ENCODE results near the gene EXOC1. TPM values are rescaled to one million over a fixed set of nuclear protein-coding genes. Genes with fewer than 3 reads are reported as not detected.

EXOC1 gene, protein sequence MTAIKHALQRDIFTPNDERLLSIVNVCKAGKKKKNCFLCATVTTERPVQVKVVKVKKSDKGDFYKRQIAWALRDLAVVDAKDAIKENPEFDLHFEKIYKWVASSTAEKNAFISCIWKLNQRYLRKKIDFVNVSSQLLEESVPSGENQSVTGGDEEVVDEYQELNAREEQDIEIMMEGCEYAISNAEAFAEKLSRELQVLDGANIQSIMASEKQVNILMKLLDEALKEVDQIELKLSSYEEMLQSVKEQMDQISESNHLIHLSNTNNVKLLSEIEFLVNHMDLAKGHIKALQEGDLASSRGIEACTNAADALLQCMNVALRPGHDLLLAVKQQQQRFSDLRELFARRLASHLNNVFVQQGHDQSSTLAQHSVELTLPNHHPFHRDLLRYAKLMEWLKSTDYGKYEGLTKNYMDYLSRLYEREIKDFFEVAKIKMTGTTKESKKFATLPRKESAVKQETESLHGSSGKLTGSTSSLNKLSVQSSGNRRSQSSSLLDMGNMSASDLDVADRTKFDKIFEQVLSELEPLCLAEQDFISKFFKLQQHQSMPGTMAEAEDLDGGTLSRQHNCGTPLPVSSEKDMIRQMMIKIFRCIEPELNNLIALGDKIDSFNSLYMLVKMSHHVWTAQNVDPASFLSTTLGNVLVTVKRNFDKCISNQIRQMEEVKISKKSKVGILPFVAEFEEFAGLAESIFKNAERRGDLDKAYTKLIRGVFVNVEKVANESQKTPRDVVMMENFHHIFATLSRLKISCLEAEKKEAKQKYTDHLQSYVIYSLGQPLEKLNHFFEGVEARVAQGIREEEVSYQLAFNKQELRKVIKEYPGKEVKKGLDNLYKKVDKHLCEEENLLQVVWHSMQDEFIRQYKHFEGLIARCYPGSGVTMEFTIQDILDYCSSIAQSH
- total RNA-seq, result 25.9 and 27.3 TPM in 2 replicates
- long read RNA-seq, transcript EXOC1-203 (19 exons, 3,551 nt), result major isoform, 18 of 129 reads
- long read RNA-seq, transcript EXOC1-201 (19 exons, 3,357 nt), result minor isoform, 6 of 129 reads
- long read RNA-seq, partial matches to known transcripts, result 63 of 129 reads
- long read RNA-seq, other reads (novel, unspliced or antisense), result 41 of 129 reads

GRCh38 chr4:55853484-55854046, at the start of gene EXOC1:
EXOC1 (plus strand) TSS chr4:55853648; CDS start chr4:55858324, 4,676 bp downstream.
- DNase-seq (ENCODE audit: low read depth, low spot score), result peak; percentile 97
- peaks cover 43% of the 10 kb centered on the region for H3K27me3 Mint-ChIP-seq (ENCODE audit: low read depth)
- peak within 1 kb of the TSS; percentile 20 for H3K4me3 Mint-ChIP-seq
- H3K36me3 Mint-ChIP-seq (ENCODE audit: low read depth), result peaks cover 4% of the 10 kb centered on the region
- H3K27ac Mint-ChIP-seq (ENCODE audit: unreplicated experiment), result peak within 1 kb of the TSS; percentile 81
- H3K9me3 Mint-ChIP-seq, result peaks cover 5% of the 10 kb centered on the region
- no peaks in the 10 kb centered on the region for H3K4me1 Mint-ChIP-seq
- TF ChIP-seq, protein P1, sequence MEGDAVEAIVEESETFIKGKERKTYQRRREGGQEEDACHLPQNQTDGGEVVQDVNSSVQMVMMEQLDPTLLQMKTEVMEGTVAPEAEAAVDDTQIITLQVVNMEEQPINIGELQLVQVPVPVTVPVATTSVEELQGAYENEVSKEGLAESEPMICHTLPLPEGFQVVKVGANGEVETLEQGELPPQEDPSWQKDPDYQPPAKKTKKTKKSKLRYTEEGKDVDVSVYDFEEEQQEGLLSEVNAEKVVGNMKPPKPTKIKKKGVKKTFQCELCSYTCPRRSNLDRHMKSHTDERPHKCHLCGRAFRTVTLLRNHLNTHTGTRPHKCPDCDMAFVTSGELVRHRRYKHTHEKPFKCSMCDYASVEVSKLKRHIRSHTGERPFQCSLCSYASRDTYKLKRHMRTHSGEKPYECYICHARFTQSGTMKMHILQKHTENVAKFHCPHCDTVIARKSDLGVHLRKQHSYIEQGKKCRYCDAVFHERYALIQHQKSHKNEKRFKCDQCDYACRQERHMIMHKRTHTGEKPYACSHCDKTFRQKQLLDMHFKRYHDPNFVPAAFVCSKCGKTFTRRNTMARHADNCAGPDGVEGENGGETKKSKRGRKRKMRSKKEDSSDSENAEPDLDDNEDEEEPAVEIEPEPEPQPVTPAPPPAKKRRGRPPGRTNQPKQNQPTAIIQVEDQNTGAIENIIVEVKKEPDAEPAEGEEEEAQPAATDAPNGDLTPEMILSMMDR (conservative IDR thresholded peaks at IDR 0.05), result no peak

GRCh38 chr4:55807556-55807955, 45.9 kb upstream of the EXOC1 start:
- no peak overlapping the region for H3K4me3 Mint-ChIP-seq
- TF ChIP-seq, protein P1 (conservative IDR thresholded peaks at IDR 0.05), result no peak
- no peak for DNase-seq (ENCODE audit: low read depth, low spot score)
- H3K27me3 Mint-ChIP-seq (ENCODE audit: low read depth), result no peaks in the 10 kb centered on the region
- peaks cover 12% of the 10 kb centered on the region for H3K4me1 Mint-ChIP-seq
- no peak overlapping the region for H3K27ac Mint-ChIP-seq (ENCODE audit: unreplicated experiment)
- H3K9me3 Mint-ChIP-seq, result no peaks in the 10 kb centered on the region
- H3K36me3 Mint-ChIP-seq (ENCODE audit: low read depth), result no peaks in the 10 kb centered on the region

- Mint-ChIP-seq H3K27ac (ENCODE audit: unreplicated experiment) (no peak overlapping the region), H3K9me3 (no peaks in the 10 kb centered on the region), H3K36me3 (ENCODE audit: low read depth) (no peaks in the 10 kb centered on the region), H3K4me3 (no peak overlapping the region), H3K27me3 (ENCODE audit: low read depth) (no peaks in the 10 kb centered on the region), H3K4me1 (peaks cover 12% of the 10 kb centered on the region)
- TF ChIP-seq, protein P1 (conservative IDR thresholded peaks at IDR 0.05), result no peak
- DNase-seq (ENCODE audit: low read depth, low spot score), result no peak
Observed at GRCh38 chr4:55808186-55808585, 45.3 kb upstream of the EXOC1 start.

DNA sequence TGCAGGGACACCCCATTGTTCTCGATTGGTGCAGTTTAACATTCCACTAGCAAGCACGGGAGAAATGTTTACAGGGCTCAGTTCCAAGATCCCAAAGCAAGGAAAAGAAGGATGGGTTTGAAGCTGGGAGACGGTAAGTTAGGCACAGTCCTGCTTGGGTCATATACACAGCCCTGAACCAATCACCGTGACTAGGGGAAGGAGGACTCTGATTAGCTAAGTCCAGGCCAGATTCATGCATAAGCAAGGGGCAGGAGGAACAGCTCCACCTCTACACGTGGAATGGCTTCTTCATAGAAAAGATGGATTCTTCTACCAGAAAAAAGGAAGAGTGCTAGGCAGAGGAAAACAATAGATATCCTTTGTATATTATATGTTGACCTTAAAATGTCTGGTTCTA, 44.8 kb upstream of the EXOC1 start:
- no peaks in the 10 kb centered on the region for H3K27me3 Mint-ChIP-seq (ENCODE audit: low read depth)
- TF ChIP-seq, protein P1 (conservative IDR thresholded peaks at IDR 0.05), result no peak
- H3K27ac Mint-ChIP-seq (ENCODE audit: unreplicated experiment), result no peak overlapping the region

GRCh38 chr4:55817691-55818090, 35.8 kb upstream of the EXOC1 start:
- Mint-ChIP-seq H3K4me3 (no peak overlapping the region), H3K4me1 (peaks cover 6% of the 10 kb centered on the region), H3K36me3 (ENCODE audit: low read depth) (no peaks in the 10 kb centered on the region), H3K9me3 (no peaks in the 10 kb centered on the region), H3K27ac (ENCODE audit: unreplicated experiment) (no peak overlapping the region), H3K27me3 (ENCODE audit: low read depth) (peaks cover 27% of the 10 kb centered on the region)
- no peak for DNase-seq (ENCODE audit: low read depth, low spot score)
- TF ChIP-seq, protein P1 (conservative IDR thresholded peaks at IDR 0.05), result no peak

More for the DNA sequence above, 44.8 kb upstream of the EXOC1 start:
- DNase-seq (ENCODE audit: low read depth, low spot score), result no peak
- Mint-ChIP-seq H3K36me3 (ENCODE audit: low read depth) (no peaks in the 10 kb centered on the region), H3K9me3 (no peaks in the 10 kb centered on the region), H3K4me3 (no peak overlapping the region), H3K4me1 (peaks cover 12% of the 10 kb centered on the region)

Measured in neural crest cell (in vitro differentiated cells).